ENCODE results near the gene ATF6B. TPM values are rescaled to one million over a fixed set of nuclear protein-coding genes. Genes with fewer than 3 reads are reported as not detected.

The ATF6B gene
- total and polyA plus RNA-seq, 2 of the 13 experiments (the other 11 are each of a cell fraction or from before 2014, with no cell fraction given) = 18.1 to 44.0 TPM

- TF ChIP-seq ZNF329 (CRISPR knock-in tag; IDR thresholded peaks at IDR 0.05; ENCODE audit: low read depth) (no peak), TBP (CRISPR knock-in tag; IDR thresholded peaks at IDR 0.05) (no peak), ZFP1 (CRISPR knock-in tag; IDR thresholded peaks at IDR 0.05) (no peak), MAFF (IDR thresholded peaks at IDR 0.05; ENCODE audit: low read depth, low read length) (no peak)
Observed at GRCh38 chr6:32073613-32074012, 54.4 kb downstream of the ATF6B start (continued).

GRCh38 chr6:32073101-32073500 lies 54.9 kb downstream of the ATF6B start:
- Histone ChIP-seq H3K4me2 (ENCODE audit: low read depth, low read length) (no peak overlapping the region), H3K4me3 (replicated peaks in 1 of 3; ENCODE audit: insufficient read depth in 1 of 3, low read depth in 2 of 3, low read length in 3 of 3) (no peak overlapping the region), H3K9me3 (ENCODE audit: low read length) (no peaks in the 10 kb centered on the region), H3K27ac (ENCODE audit: extremely low read length, insufficient read depth, low read length) (no peak overlapping the region), H4K20me1 (ENCODE audit: insufficient read depth, low read length) (0 out of 2 replicates have a peak, but pooled peaks cover 4% of the 10 kb centered on the region), H3K27me3 (ENCODE audit: control insufficient read depth in 1 of 2, insufficient read depth in 2 of 2, low read length in 2 of 2) (peaks cover 24 to 82% of the 10 kb centered on the region in 2 experiments), H3K36me3 (replicated peaks in 1 of 2; ENCODE audit: control insufficient read depth in 1 of 2, insufficient read depth in 2 of 2, low read length in 2 of 2) (no peaks in the 10 kb centered on the region), H3K79me2 (ENCODE audit: insufficient read depth, low read length) (no peaks in the 10 kb centered on the region), H2AFZ (ENCODE audit: low read length) (no peak overlapping the region), H3K4me1 (ENCODE audit: insufficient read depth, low read length) (no peaks in the 10 kb centered on the region), H3K9ac (ENCODE audit: insufficient read depth, low read depth, low read length) (no peak overlapping the region)
- in situ Hi-C loops (cut with HindIII; ENCODE audit: extremely low pct_ligation_motif_present, low pct_unique_long_range_greater_than_20kb) = no loop called here
- ChIA-PET POLR2A (no interaction called here), CTCF (ENCODE audit: low intra/inter-chr PET ratio, low total read pairs) (no interaction called here)
- TF ChIP-seq ZNF724P (CRISPR knock-in tag; IDR thresholded peaks at IDR 0.05; ENCODE audit: borderline replicate concordance) = no peak
- no peak for TF ChIP-seq TFAP4 (IDR thresholded peaks at IDR 0.05; ENCODE audit: borderline replicate concordance, low read depth)
- TF ChIP-seq U2AF2 (IDR thresholded peaks at IDR 0.05; ENCODE audit: low read depth, low read length) = no peak
- no peak for TF ChIP-seq DMAP1 (CRISPR knock-in tag; IDR thresholded peaks at IDR 0.05)
- TF ChIP-seq ZNF44 (CRISPR knock-in tag; IDR thresholded peaks at IDR 0.05) = no peak
- no peak for TF ChIP-seq NONO (IDR thresholded peaks at IDR 0.05)
- no peak for TF ChIP-seq NONO (CRISPR knock-in tag; conservative IDR thresholded peaks at IDR 0.05)
- no peak for TF ChIP-seq NAIF1 (CRISPR knock-in tag; IDR thresholded peaks at IDR 0.05; ENCODE audit: borderline replicate concordance)
- no peak for TF ChIP-seq PHF20 (CRISPR knock-in tag; IDR thresholded peaks at IDR 0.05)
- TF ChIP-seq PHF5A (CRISPR knock-in tag; IDR thresholded peaks at IDR 0.05; ENCODE audit: low read depth, unreplicated experiment) = no peak
- FAIRE-seq (no peak), ATAC-seq (no peak), DNase-seq (ENCODE audit: low spot score) (no peak)
- no TSS peak for BruUV-seq (replicated peaks)
- WGBS (ENCODE audit: low lambda C conversion rate) = 38% methylated on average over 3 of the region's 3 CpGs
- intact Hi-C loops (cut with micrococcal nuclease; ENCODE audit: unreplicated experiment) = no loop called here

Data from HepG2 (cell line).